Activated effector memory CD4-positive, alpha-beta T cell treated with anti-CD3 and anti-CD28 coated beads, Interleukin-2, amount 50 U/mL, for 16 hours (primary cell): ENCODE data around the gene PPA1.
"Not testable (repeated sequence)": the region's sequence is repeated elsewhere in the genome, so short reads cannot be mapped to it uniquely, and the experiment has no call there.

Source experiments
- DNase-seq: peaks from one replicate; pipeline ENCODE4 v3.0.0-alpha.2; 2020

Gene PPA1

GRCh38 chr10:70164163-70164562 is 69.1 kb downstream of the PPA1 start:
- DNase-seq: no peak

DNA sequence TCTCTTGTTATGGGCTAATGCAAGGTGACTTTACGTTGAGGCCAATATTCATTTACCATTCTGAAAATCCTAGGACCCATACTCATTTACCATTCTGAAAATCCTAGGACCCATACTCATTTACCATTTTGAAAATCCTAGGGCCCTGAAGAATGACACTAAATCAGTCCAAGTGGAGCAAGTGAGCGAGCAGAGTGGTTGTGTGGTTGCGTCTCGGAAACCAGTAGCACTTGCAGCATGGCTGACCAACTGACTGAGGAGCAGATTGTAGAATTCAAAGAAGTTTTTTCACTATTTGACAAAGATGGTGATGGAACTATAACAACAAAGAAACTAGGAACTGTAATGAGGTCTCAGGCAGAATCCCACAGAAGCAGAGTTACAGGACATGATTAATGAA is 69.8 kb downstream of the PPA1 start:
- no peak for DNase-seq

GRCh38 chr10:70162892-70163201 is 70.4 kb downstream of the PPA1 start:
- DNase-seq: peak; percentile 80

DNA sequence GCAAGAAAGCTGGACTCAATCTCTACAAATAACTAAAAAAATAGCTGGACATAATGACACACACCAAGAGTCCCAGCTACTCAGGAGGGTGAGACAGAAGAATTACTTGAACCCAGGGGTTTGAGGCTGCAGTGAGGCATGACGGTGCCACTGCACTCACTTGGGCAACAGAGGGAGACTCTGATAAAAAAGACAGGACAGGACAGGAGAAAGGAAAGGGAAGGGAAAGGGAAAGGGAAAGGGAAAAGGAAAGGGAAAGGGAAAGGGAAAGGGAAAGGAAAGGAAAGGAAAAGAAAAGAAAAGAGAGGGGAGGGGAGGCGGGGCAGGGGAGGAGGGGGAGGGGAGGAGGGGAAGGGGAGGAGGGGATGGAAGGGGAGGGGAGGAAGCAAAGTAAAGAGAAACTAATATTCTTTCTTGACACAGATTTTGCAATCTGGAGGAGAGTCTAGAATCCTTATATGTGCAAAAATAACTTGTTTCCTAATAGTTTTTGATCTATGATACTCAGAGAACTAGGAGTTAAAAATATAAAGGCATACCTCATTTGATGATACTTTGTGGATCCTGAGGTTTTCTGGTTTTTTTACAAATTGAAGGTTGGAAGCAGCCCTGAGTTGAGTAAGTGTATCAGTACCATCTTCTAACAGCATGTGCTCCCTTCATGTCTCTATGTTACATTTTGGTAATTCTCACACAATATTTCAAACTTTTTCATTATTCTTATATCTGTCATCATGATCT is 70.9 kb downstream of the PPA1 start:
- DNase-seq: no peak

GRCh38 chr10:70160798-70161197 is 72.4 kb downstream of the PPA1 start:
- DNase-seq: no peak

- not testable (repeated sequence) for DNase-seq
Observed at GRCh38 chr10:70159366-70159765, 73.9 kb downstream of the PPA1 start.

DNA sequence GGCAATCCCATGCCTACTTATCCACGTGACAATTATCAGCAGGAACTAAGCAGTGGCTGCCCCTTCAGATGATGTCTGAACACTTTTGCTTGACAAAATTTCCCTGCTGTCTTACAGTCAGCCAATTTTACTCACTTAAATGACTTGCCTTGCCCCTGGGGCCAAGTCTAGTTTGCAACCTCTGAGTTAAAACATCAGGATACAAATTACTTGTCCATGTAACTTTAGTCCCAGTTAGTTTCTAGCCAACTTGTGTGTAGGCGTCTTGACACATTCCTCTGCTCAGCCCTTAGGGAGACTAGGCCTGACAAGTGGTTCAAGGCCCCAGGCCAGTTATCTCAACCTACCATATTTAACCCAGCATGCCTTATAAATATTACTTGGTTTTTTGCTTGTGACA is 75.1 kb downstream of the PPA1 start:
- DNase-seq: no peak

DNA sequence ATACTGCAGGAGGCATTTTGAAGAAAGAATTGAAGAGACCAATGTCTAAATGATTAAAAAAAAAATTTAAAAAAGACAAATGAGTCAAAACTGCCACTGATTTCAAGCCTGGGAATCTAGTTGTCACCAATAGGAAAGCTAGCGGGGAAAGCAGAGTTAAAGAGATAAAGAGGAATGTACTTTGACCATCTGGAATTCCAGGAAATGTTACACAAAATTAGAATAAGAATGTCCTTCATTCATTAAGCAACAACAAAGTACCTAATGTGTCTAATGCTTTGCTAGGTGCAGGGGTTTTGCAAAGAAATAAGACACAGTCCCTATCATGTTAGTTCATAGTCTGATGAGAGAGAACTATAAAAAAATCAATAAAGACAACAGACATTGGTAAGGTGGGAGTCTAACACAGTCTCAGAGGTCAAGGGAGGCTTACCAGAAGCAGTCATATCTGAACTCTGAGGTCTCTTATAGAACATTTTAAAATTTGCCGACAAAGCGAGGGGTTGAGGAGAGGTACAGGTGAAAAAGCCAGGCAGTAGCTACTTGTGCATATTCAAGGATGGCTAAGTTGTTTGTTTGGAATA is 77.9 kb downstream of the PPA1 start:
- DNase-seq: no peak
